GM21423 (cell line): Measurements from ENCODE around the gene HHIPL1.

Experiments
- ATAC-seq: cut with Tn5 transposase; IDR thresholded peaks from one replicate; pipeline ENCODE4 v1.9.1; 2021; ENCODE audit warnings: mild to moderate bottlenecking, moderate library complexity; ENCODE audit not compliant: unreplicated experiment

The HHIPL1 gene

GRCh38 chr14:99727096-99727870, 82.4 kb downstream of the HHIPL1 start:
- ATAC-seq = no peak

GRCh38 chr14:99728231-99728920, 83.4 kb downstream of the HHIPL1 start:
- ATAC-seq = no peak

DNA sequence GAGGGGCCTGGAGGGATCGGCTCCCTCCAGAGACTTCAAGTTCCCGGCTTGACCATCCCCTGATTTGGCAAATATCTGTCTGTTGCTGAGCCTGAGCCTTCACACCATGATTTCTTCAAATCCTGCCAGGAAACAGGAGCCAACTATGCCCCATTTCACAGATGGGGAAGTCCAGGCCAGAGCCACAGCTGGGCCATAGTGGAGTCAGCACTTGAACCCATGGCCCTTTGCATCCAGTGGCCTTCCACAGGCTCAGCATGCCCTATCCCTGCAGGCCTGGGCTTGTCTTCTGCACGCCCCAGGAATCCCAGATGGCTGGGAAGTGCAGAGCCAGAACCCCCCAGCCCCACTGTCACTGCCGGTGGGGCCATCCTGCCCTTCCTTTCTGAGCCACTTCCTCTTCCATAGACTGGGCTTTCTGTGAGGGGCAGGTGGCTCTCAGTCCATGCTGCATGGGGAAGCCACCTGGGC, 84.1 kb downstream of the HHIPL1 start:
- ATAC-seq = no peak
